ENCODE data around the gene UMODL1. TPM values are rescaled to one million over a fixed set of nuclear protein-coding genes. Genes with fewer than 3 reads are reported as not detected.

UMODL1 gene
- total RNA-seq, 1 experiment from 2014 or later = not detected

DNA sequence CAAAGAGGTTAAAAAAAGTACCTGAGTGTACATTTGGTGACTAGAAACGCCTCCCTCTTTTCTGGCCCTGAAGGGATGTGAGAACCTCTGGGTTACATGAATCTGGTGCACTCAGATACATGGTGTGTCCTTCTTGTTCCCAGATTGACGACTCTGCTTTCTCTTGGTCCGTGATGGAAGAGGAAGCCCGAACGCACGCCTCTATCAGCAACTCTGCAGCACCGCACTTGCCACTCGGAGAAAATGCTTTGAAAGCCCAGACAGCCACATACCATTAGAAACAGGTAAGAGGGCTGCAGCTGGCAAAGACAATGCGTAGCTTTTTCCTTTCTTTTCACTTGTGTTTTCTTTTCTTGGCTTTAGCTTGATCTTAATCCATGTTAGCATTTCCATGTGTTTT, 39.9 kb upstream of the UMODL1 start:
- H3K79me1 ChIP-seq (ENCODE audit: insufficient read depth, low read depth, low read length, poor library complexity, severe bottlenecking) = no peaks in the 10 kb centered on the region
- H3K9me3 Mint-ChIP-seq = peaks cover 0 to 3% of the 10 kb centered on the region in 2 experiments; a peak in 2 of 5 replicates
- no peak overlapping the region for H3K18ac ChIP-seq (ENCODE audit: insufficient read length, low read depth, low read length)
- H3K36me3 Mint-ChIP-seq (ENCODE audit: insufficient read depth in 1 of 3, low read depth in 3 of 3) = no peaks in the 10 kb centered on the region
- no peak overlapping the region for H2AK5ac ChIP-seq (ENCODE audit: insufficient read length, low read length)
- no peak overlapping the region for H2AFZ ChIP-seq (ENCODE audit: low read length)
- H3K27me3 Mint-ChIP-seq (ENCODE audit: low read depth) = peaks cover 27% of the 10 kb centered on the region
- H3K14ac ChIP-seq (ENCODE audit: insufficient read depth, low read length) = no peak overlapping the region
- no peak overlapping the region for H4K91ac ChIP-seq (ENCODE audit: insufficient read length, low read depth, low read length)
- TF ChIP-seq, protein P1, sequence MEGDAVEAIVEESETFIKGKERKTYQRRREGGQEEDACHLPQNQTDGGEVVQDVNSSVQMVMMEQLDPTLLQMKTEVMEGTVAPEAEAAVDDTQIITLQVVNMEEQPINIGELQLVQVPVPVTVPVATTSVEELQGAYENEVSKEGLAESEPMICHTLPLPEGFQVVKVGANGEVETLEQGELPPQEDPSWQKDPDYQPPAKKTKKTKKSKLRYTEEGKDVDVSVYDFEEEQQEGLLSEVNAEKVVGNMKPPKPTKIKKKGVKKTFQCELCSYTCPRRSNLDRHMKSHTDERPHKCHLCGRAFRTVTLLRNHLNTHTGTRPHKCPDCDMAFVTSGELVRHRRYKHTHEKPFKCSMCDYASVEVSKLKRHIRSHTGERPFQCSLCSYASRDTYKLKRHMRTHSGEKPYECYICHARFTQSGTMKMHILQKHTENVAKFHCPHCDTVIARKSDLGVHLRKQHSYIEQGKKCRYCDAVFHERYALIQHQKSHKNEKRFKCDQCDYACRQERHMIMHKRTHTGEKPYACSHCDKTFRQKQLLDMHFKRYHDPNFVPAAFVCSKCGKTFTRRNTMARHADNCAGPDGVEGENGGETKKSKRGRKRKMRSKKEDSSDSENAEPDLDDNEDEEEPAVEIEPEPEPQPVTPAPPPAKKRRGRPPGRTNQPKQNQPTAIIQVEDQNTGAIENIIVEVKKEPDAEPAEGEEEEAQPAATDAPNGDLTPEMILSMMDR (conservative IDR thresholded peaks at IDR 0.05) = no peak
- no peaks in the 10 kb centered on the region for H3K79me2 ChIP-seq (ENCODE audit: insufficient read depth, low read length)
- H3K9me3 ChIP-seq (ENCODE audit: control insufficient read depth, low read depth, low read length) = no peaks in the 10 kb centered on the region
- H3K23ac ChIP-seq (ENCODE audit: insufficient read length, low read depth, low read length) = no peak overlapping the region
- no peak overlapping the region for H3K4me2 ChIP-seq (ENCODE audit: insufficient read depth, insufficient read length, low read length)
- H3K9ac ChIP-seq (ENCODE audit: extremely low read depth, insufficient read length, low read length) = no peak overlapping the region
- no peak overlapping the region for H2BK20ac ChIP-seq (ENCODE audit: low read depth, low read length, poor library complexity, severe bottlenecking)
- H3K27ac ChIP-seq (ENCODE audit: insufficient read length, low read depth, low read length) = no peak overlapping the region
- WGBS (ENCODE audit: extremely low coverage, insufficient read length, low lambda C conversion rate) = no CpG with 5 or more reads among the region's 9 CpGs
- no peaks in the 10 kb centered on the region for H3K27me3 ChIP-seq (ENCODE audit: insufficient read depth, low read length)
- no peak overlapping the region for H2BK12ac ChIP-seq (ENCODE audit: insufficient read length, low read depth, low read length)
- H3K4me1 Mint-ChIP-seq = peaks cover 13 to 17% of the 10 kb centered on the region in 2 experiments
- H3K23me2 ChIP-seq (ENCODE audit: insufficient read length, low read depth, low read length, poor library complexity, severe bottlenecking) = peaks cover 6% of the 10 kb centered on the region
- DNase-seq = no peak
- H2BK15ac ChIP-seq (ENCODE audit: low read depth, low read length) = no peak overlapping the region
- H4K8ac ChIP-seq (replicated peaks; ENCODE audit: insufficient read length, low read depth, low read length) = no peak overlapping the region
- H2BK120ac ChIP-seq (ENCODE audit: low read depth, low read length, poor library complexity, severe bottlenecking) = no peak overlapping the region
- H3K56ac ChIP-seq (ENCODE audit: insufficient read length, low read depth, low read length) = no peak overlapping the region
- no peak overlapping the region for H3K4ac ChIP-seq (ENCODE audit: low read depth, low read length)
- H3T11ph ChIP-seq (ENCODE audit: low read length) = no peak overlapping the region
- no peaks in the 10 kb centered on the region for H3K4me1 ChIP-seq (ENCODE audit: insufficient read depth, low read length)
- H4K5ac ChIP-seq (ENCODE audit: insufficient read length, low read depth, low read length) = no peak overlapping the region
- H3K27ac Mint-ChIP-seq = peak overlapping the region in 1 of 3 experiments; percentile 61; a peak in 2 of 7 replicates
- H4K20me1 ChIP-seq (ENCODE audit: control insufficient read depth, insufficient read depth, insufficient read length) = no peaks in the 10 kb centered on the region
- H2BK5ac ChIP-seq (ENCODE audit: insufficient read length, low read length) = no peak overlapping the region
- no peak overlapping the region for H3K4me3 Mint-ChIP-seq
